Gastroesophageal sphincter (tissue), 3 donors: ENCODE results near the gene LRBA.

Experiments
- CTCF ChIP-seq, 4 experiments: fragments of 200-600 bp in 2 of 4; fragments of 450-650 bp in 2 of 4; sonication (generic) in 1 of 4; IDR thresholded peaks; one replicate each; pipeline ENCODE4 v1.5.1; 2017 to 2019; ENCODE audit warnings: antibody characterized with exemption in 4 of 4, mild to moderate bottlenecking in 2 of 4, moderate library complexity in 2 of 4
- EP300 ChIP-seq: sonication (generic); formaldehyde crosslinking; IDR thresholded peaks from one replicate; pipeline ENCODE4 v1.6.1; 2017; ENCODE audit warnings: antibody characterized with exemption, mild to moderate bottlenecking
- POLR2A ChIP-seq, 2 donors: fragments of 450-650 bp; IDR thresholded peaks; one replicate each; pipeline ENCODE4 v1.6.1; 2017; ENCODE audit warnings: antibody characterized with exemption in 2 of 2, mild to moderate bottlenecking in 2 of 2, moderate library complexity in 1 of 2

- TF ChIP-seq EP300: no peak
- no peak for TF ChIP-seq CTCF (IDR thresholded peaks at IDR 0.05)
- no peak for TF ChIP-seq POLR2A (IDR thresholded peaks at IDR 0.05)
Observed at GRCh38 chr4:150888625-150889024, 126.5 kb downstream of the LRBA start.
